ENCODE data around the gene SEC61A1.

Gene SEC61A1

DNA sequence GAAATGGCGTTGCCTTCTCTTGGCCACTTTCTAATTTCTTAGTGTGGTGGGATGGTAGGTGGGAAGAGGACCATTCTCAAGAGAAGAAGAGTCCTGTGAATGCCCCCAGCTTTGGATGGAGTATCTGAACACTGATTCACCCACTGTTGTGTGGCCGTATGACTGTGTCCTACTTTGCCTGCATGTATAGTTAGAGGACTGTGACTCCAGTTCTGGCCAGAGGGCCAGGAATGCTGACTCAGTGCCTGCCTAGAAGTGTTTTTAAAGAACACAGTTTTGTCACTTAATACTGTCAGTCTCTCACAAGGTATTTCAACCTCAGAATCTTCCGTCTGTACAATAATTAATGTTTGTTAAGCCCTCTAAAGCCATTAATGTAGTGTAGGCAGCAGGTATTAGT lies 2.1 kb downstream of the SEC61A1 start:
- H2AFZ ChIP-seq (ENCODE audit: low read length) = no peak overlapping the region
- peaks cover 18 to 58% of the 10 kb centered on the region in 2 donors for H3K36me3 ChIP-seq (replicated peaks in 1 of 2; ENCODE audit: control insufficient read depth in 2 of 2, insufficient read depth in 2 of 2, low read length in 2 of 2)
- H4K8ac ChIP-seq (ENCODE audit: low read depth, low read length) = no peak overlapping the region
- no CpG with 5 or more reads among the region's 3 CpGs for WGBS, 2 donors (ENCODE audit: extremely low coverage in 2 of 2, insufficient read length in 2 of 2, insufficient replicate concordance in 1 of 2)
- no peak overlapping the region for H3K23ac ChIP-seq (ENCODE audit: low read depth, low read length, poor library complexity)
- no peak overlapping the region for H3K18ac ChIP-seq (ENCODE audit: low read length)
- no peak overlapping the region for H3K4me3 ChIP-seq (ENCODE audit: low read length in 2 of 2)
- no peak overlapping the region for H3K4me2 ChIP-seq (ENCODE audit: insufficient read depth, low read length, poor library complexity, severe bottlenecking)
- H3K4ac ChIP-seq (ENCODE audit: low read length) = no peak overlapping the region
- H3K27ac ChIP-seq (replicated peaks; ENCODE audit: low read length) = no peak overlapping the region
- DNase-seq (ENCODE audit: low spot score) = no peak
- no peak overlapping the region for H3K14ac ChIP-seq (ENCODE audit: low read length)
- no peaks in the 10 kb centered on the region for H3K27me3 ChIP-seq (ENCODE audit: control insufficient read depth in 3 of 3, insufficient read depth in 3 of 3, low read depth in 1 of 3, low read length in 3 of 3)
- no peak overlapping the region for H2BK5ac ChIP-seq (ENCODE audit: low read length)
- no peaks in the 10 kb centered on the region for H3K9me3 ChIP-seq (replicated peaks in 1 of 2; ENCODE audit: control insufficient read depth in 2 of 2, insufficient read depth in 1 of 2, low read depth in 1 of 2, low read length in 2 of 2)
- no peak overlapping the region for H3K9ac ChIP-seq (ENCODE audit: low read depth, low read length, poor library complexity)
- H3K79me1 ChIP-seq (ENCODE audit: low read depth, low read length) = peaks cover 5% of the 10 kb centered on the region
- H2BK120ac ChIP-seq (ENCODE audit: low read depth, low read length) = no peak overlapping the region
- no peak overlapping the region for H2BK15ac ChIP-seq (ENCODE audit: low read length)
- H3K4me1 ChIP-seq (ENCODE audit: control insufficient read depth in 2 of 2, insufficient read depth in 1 of 2, low read depth in 1 of 2, low read length in 2 of 2) = peaks cover 8 to 17% of the 10 kb centered on the region in 2 donors
- no peak overlapping the region for H4K91ac ChIP-seq (ENCODE audit: low read depth, low read length, poor library complexity)
- H2AK5ac ChIP-seq (ENCODE audit: low read depth, low read length) = no peak overlapping the region
- H2BK12ac ChIP-seq (ENCODE audit: low read length) = no peak overlapping the region

DNA sequence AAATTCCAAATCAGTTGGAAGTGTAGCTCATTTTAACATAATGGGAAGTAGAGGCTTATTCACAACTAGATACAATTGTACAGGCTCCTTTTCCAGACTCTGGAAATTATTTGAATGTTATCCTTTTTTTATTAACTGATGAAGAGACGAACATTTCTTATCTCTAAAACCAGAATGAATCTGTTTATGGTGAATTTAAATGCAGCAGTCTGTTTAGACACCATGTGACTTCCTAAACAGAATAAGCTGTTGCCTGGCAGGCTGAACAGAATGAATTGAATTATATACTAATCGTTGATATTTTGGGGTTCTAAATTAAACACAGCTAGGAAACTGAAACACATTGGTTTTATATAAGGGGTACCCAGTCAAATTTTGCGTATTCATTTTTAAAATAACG lies 4.0 kb downstream of the SEC61A1 start:
- WGBS, 2 donors (ENCODE audit: extremely low coverage in 2 of 2, insufficient read length in 2 of 2, insufficient replicate concordance in 1 of 2) = no CpG with 5 or more reads among the region's 4 CpGs
- H2BK12ac ChIP-seq (ENCODE audit: low read length) = no peak overlapping the region
- H3K4me2 ChIP-seq (ENCODE audit: insufficient read depth, low read length, poor library complexity, severe bottlenecking) = no peak overlapping the region
- H3K9ac ChIP-seq (ENCODE audit: low read depth, low read length, poor library complexity) = no peak overlapping the region
- H2BK15ac ChIP-seq (ENCODE audit: low read length) = no peak overlapping the region
- no peak for DNase-seq (ENCODE audit: low spot score)
- H2BK120ac ChIP-seq (ENCODE audit: low read depth, low read length) = no peak overlapping the region
- H2AFZ ChIP-seq (ENCODE audit: low read length) = no peak overlapping the region
- no peaks in the 10 kb centered on the region for H3K9me3 ChIP-seq (replicated peaks in 1 of 2; ENCODE audit: control insufficient read depth in 2 of 2, insufficient read depth in 1 of 2, low read depth in 1 of 2, low read length in 2 of 2)
- H4K91ac ChIP-seq (ENCODE audit: low read depth, low read length, poor library complexity) = no peak overlapping the region
- H3K27me3 ChIP-seq (ENCODE audit: control insufficient read depth in 3 of 3, insufficient read depth in 3 of 3, low read depth in 1 of 3, low read length in 3 of 3) = no peaks in the 10 kb centered on the region
- H3K14ac ChIP-seq (ENCODE audit: low read length) = no peak overlapping the region
- H4K8ac ChIP-seq (ENCODE audit: low read depth, low read length) = no peak overlapping the region
- peaks cover 7 to 12% of the 10 kb centered on the region in 2 donors for H3K4me1 ChIP-seq (ENCODE audit: control insufficient read depth in 2 of 2, insufficient read depth in 1 of 2, low read depth in 1 of 2, low read length in 2 of 2)
- no peak overlapping the region for H3K27ac ChIP-seq (replicated peaks; ENCODE audit: low read length)
- peaks cover 33 to 77% of the 10 kb centered on the region in 2 donors for H3K36me3 ChIP-seq (replicated peaks in 1 of 2; ENCODE audit: control insufficient read depth in 2 of 2, insufficient read depth in 2 of 2, low read length in 2 of 2)
- no peak overlapping the region for H2AK5ac ChIP-seq (ENCODE audit: low read depth, low read length)
- peaks cover 5% of the 10 kb centered on the region for H3K79me1 ChIP-seq (ENCODE audit: low read depth, low read length)
- H3K18ac ChIP-seq (ENCODE audit: low read length) = no peak overlapping the region
- H2BK5ac ChIP-seq (ENCODE audit: low read length) = no peak overlapping the region
- H3K4ac ChIP-seq (ENCODE audit: low read length) = no peak overlapping the region
- H3K23ac ChIP-seq (ENCODE audit: low read depth, low read length, poor library complexity) = no peak overlapping the region
- H3K4me3 ChIP-seq (ENCODE audit: low read length in 2 of 2) = no peak overlapping the region

DNA sequence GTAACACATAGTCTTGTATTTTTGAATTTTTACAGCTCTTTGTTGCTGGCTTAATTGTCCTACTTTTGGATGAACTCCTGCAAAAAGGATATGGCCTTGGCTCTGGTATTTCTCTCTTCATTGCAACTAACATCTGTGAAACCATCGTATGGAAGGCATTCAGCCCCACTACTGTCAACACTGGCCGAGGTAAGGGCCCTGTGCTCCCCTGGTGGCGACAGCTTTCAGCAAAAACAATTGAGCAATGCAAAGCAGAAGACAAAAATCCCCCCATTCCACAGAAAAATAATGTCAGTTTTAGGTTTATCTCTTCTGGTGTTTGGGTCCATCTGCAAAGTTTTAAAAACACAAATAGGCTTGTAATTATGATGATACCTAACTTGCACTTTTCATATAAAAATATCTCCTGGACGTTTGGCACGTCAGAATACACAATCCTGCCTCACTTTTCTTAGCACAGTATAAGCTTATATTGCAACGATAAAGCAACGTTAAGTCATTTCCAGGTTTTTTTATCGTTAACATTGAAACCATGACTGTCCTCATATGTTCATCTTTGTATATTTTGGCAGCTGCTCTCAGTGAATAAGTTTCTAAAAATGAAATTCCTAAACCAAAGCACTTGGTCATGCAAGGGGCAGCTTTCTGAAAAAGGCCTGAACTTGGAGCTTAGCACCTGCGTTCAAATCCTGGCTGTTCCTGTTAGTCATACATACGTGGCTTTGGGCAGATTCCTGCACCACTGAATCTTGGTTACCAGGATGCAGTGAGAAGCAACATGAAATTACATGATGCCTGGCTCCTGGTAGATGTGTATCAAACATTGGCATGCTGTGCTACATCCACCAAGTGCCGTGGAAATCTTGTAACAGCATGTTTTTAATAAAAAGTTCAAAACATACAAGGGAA lies 8.5 kb downstream of the SEC61A1 start:
- peaks cover 47 to 95% of the 10 kb centered on the region in 2 donors for H3K36me3 ChIP-seq (replicated peaks in 1 of 2; ENCODE audit: control insufficient read depth in 2 of 2, insufficient read depth in 2 of 2, low read length in 2 of 2)
- H3K27me3 ChIP-seq (ENCODE audit: control insufficient read depth in 3 of 3, insufficient read depth in 3 of 3, low read depth in 1 of 3, low read length in 3 of 3) = no peaks in the 10 kb centered on the region
- no peak overlapping the region for H3K9ac ChIP-seq (ENCODE audit: low read depth, low read length, poor library complexity)
- no peak overlapping the region for H3K18ac ChIP-seq (ENCODE audit: low read length)
- H3K4me1 ChIP-seq (ENCODE audit: control insufficient read depth in 2 of 2, insufficient read depth in 1 of 2, low read depth in 1 of 2, low read length in 2 of 2) = no peaks in the 10 kb centered on the region
- no peak overlapping the region for H2BK15ac ChIP-seq (ENCODE audit: low read length)
- WGBS, 2 donors (ENCODE audit: extremely low coverage in 2 of 2, insufficient read length in 2 of 2, insufficient replicate concordance in 1 of 2) = no CpG with 5 or more reads among the region's 11 CpGs
- H4K91ac ChIP-seq (ENCODE audit: low read depth, low read length, poor library complexity) = no peak overlapping the region
- no peak overlapping the region for H2BK5ac ChIP-seq (ENCODE audit: low read length)
- no peak overlapping the region for H2AFZ ChIP-seq (ENCODE audit: low read length)
- H3K4me3 ChIP-seq (ENCODE audit: low read length in 2 of 2) = no peak overlapping the region
- peaks cover 2% of the 10 kb centered on the region for H3K79me1 ChIP-seq (ENCODE audit: low read depth, low read length)
- no peak overlapping the region for H4K8ac ChIP-seq (ENCODE audit: low read depth, low read length)
- H3K4ac ChIP-seq (ENCODE audit: low read length) = no peak overlapping the region
- no peak overlapping the region for H2AK5ac ChIP-seq (ENCODE audit: low read depth, low read length)
- no peak overlapping the region for H2BK12ac ChIP-seq (ENCODE audit: low read length)
- H3K9me3 ChIP-seq (replicated peaks in 1 of 2; ENCODE audit: control insufficient read depth in 2 of 2, insufficient read depth in 1 of 2, low read depth in 1 of 2, low read length in 2 of 2) = no peaks in the 10 kb centered on the region
- no peak overlapping the region for H3K23ac ChIP-seq (ENCODE audit: low read depth, low read length, poor library complexity)
- DNase-seq (ENCODE audit: low spot score) = no peak
- H3K27ac ChIP-seq (replicated peaks; ENCODE audit: low read length) = no peak overlapping the region
- H3K4me2 ChIP-seq (ENCODE audit: insufficient read depth, low read length, poor library complexity, severe bottlenecking) = no peak overlapping the region
- no peak overlapping the region for H2BK120ac ChIP-seq (ENCODE audit: low read depth, low read length)
- no peak overlapping the region for H3K14ac ChIP-seq (ENCODE audit: low read length)

DNA sequence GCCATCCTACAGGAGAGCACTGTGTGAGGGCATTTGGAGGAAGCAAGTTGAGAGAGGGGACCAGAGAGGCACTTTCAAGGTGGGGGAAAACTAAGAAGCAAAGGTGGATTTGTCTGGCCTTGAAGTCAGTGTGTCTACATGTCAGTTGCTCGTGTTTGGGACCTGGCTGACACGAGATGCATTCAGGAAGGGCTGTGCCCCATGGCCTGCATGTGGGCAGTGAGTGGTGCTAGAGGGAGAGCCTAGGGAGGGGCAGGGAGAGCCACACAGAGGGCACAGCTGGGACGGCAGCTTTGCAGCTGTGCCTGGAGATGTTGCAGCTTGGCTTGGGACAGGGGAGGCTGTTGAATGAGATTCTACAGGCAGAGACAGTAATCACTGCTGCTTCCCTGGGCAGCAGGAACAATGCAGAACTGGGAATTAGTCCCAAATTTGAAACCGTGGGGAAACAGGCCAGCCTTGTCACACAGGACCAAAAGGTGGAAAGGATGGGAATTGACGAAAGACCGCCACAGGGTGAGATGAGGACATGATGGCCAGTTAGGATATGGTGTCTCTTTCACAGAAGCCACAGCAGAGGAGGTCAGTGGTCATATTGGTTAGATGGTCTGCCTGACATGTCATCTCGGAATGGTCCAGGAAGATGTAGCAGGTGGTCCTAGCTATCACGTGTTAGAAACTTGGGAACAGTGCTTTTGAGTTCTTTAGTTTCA lies 10.0 kb downstream of the SEC61A1 start:
- no peak for DNase-seq (ENCODE audit: low spot score)
- Histone ChIP-seq H3K14ac (ENCODE audit: low read length) (no peak overlapping the region), H3K23ac (ENCODE audit: low read depth, low read length, poor library complexity) (no peak overlapping the region), H2AK5ac (ENCODE audit: low read depth, low read length) (no peak overlapping the region), H3K79me1 (ENCODE audit: low read depth, low read length) (peaks cover under 1% of the 10 kb centered on the region), H3K9me3 (replicated peaks in 1 of 2; ENCODE audit: control insufficient read depth in 2 of 2, insufficient read depth in 1 of 2, low read depth in 1 of 2, low read length in 2 of 2) (no peaks in the 10 kb centered on the region), H3K27ac (replicated peaks; ENCODE audit: low read length) (no peak overlapping the region), H3K4ac (ENCODE audit: low read length) (no peak overlapping the region), H4K91ac (ENCODE audit: low read depth, low read length, poor library complexity) (no peak overlapping the region), H3K36me3 (replicated peaks in 1 of 2; ENCODE audit: control insufficient read depth in 2 of 2, insufficient read depth in 2 of 2, low read length in 2 of 2) (peaks cover 53 to 95% of the 10 kb centered on the region in 2 donors), H2BK5ac (ENCODE audit: low read length) (no peak overlapping the region), H3K4me2 (ENCODE audit: insufficient read depth, low read length, poor library complexity, severe bottlenecking) (no peak overlapping the region), H2BK15ac (ENCODE audit: low read length) (no peak overlapping the region), H3K18ac (ENCODE audit: low read length) (no peak overlapping the region), H2AFZ (ENCODE audit: low read length) (no peak overlapping the region), H4K8ac (ENCODE audit: low read depth, low read length) (no peak overlapping the region), H3K27me3 (ENCODE audit: control insufficient read depth in 3 of 3, insufficient read depth in 3 of 3, low read depth in 1 of 3, low read length in 3 of 3) (no peaks in the 10 kb centered on the region), H2BK12ac (ENCODE audit: low read length) (no peak overlapping the region), H3K4me3 (ENCODE audit: low read length in 2 of 2) (no peak overlapping the region), H3K4me1 (ENCODE audit: control insufficient read depth in 2 of 2, insufficient read depth in 1 of 2, low read depth in 1 of 2, low read length in 2 of 2) (no peaks in the 10 kb centered on the region), H3K9ac (ENCODE audit: low read depth, low read length, poor library complexity) (no peak overlapping the region), H2BK120ac (ENCODE audit: low read depth, low read length) (no peak overlapping the region)
- WGBS, 2 donors (ENCODE audit: extremely low coverage in 2 of 2, insufficient read length in 2 of 2, insufficient replicate concordance in 1 of 2) = no CpG with 5 or more reads among the region's 8 CpGs

All from neuronal stem cell (in vitro differentiated cells).